Suprapubic skin (tissue), 4 donors: ENCODE data around the gene POP5. TPM values are rescaled to one million over a fixed set of nuclear protein-coding genes. Genes with fewer than 3 reads are reported as not detected.
"Not testable (repeated sequence)": the region's sequence is repeated elsewhere in the genome, so short reads cannot be mapped to it uniquely, and the experiment has no call there.

Experiments used
- DNase-seq, 2 donors: peaks; one replicate each; pipeline ENCODE4 v3.0.0-alpha.2; 2019; ENCODE audit warnings: low spot score in 2 of 2
- H3K27ac ChIP-seq: fragments of 200-600 bp; sonication (generic); one replicate; pipeline ENCODE4 v1.5.1; 2019
- H3K27me3 ChIP-seq: fragments of 200-600 bp; sonication (generic); one replicate; pipeline ENCODE4 v1.5.1; 2019
- H3K36me3 ChIP-seq: fragments of 200-600 bp; sonication (generic); one replicate; pipeline ENCODE4 v1.5.1; 2019
- H3K4me1 ChIP-seq: fragments of 200-600 bp; sonication (generic); one replicate; pipeline ENCODE4 v1.5.1; 2019
- H3K4me3 ChIP-seq: fragments of 200-600 bp; sonication (generic); one replicate; pipeline ENCODE4 v1.5.1; 2019; ENCODE audit warnings: mild to moderate bottlenecking
- H3K9me3 ChIP-seq: fragments of 200-600 bp; sonication (generic); one replicate; pipeline ENCODE4 v1.5.1; 2019
- CTCF ChIP-seq, 2 donors: fragments of 200-600 bp in 1 of 2; fragments of 450-650 bp in 1 of 2; sonication (generic) in 1 of 2; IDR thresholded peaks; one replicate each; pipeline ENCODE4 v1.5.1; 2016 to 2019; ENCODE audit warnings: antibody characterized with exemption in 2 of 2, mild to moderate bottlenecking in 1 of 2, moderate library complexity in 1 of 2
- EP300 ChIP-seq: sonication (generic); formaldehyde crosslinking; IDR thresholded peaks from one replicate; pipeline ENCODE4 v1.6.1; 2017; ENCODE audit warnings: antibody characterized with exemption
- POLR2A ChIP-seq, 2 donors: fragments of 450-650 bp; IDR thresholded peaks; one replicate each; pipeline ENCODE4 v1.6.1; 2017; ENCODE audit warnings: antibody characterized with exemption in 2 of 2, mild to moderate bottlenecking in 2 of 2, moderate library complexity in 2 of 2
- POLR2AphosphoS5 ChIP-seq, 3 donors: sonication (generic); formaldehyde crosslinking; IDR thresholded peaks; one replicate each; pipeline ENCODE4 v1.6.1; 2017; ENCODE audit warnings: antibody characterized with exemption in 3 of 3
- WGBS: methylation state at CpG from one replicate; pipeline ENCODE4 v1.1.5; 2018; 5-methylcytosine and 5-hydroxymethylcytosine counted together
- total RNA-seq, 4 donors: library from RNA; depleted of rRNA; stranded (reverse); fragments of >200 nt; gene quantifications; one replicate each; pipeline ENCODE4 v1.1.0, GENCODE V29; 2016

Gene POP5
- total RNA-seq, 4 donors from 2014 or later = 27.6 to 38.5 (median 32.4) TPM

- H3K36me3 ChIP-seq = no peaks in the 10 kb centered on the region
- H3K4me3 ChIP-seq = peak overlapping the region; percentile 88
- H3K4me1 ChIP-seq = peaks cover 65% of the 10 kb centered on the region
- no peaks in the 10 kb centered on the region for H3K9me3 ChIP-seq
- WGBS = 48% methylated on average over 4 of the region's 4 CpGs
- TF ChIP-seq POLR2A (IDR thresholded peaks at IDR 0.05) (no peak), CTCF (IDR thresholded peaks at IDR 0.05) (no peak), EP300 (no peak), POLR2AphosphoS5 (IDR thresholded peaks at IDR 0.05) (no peak)
- H3K27me3 ChIP-seq = no peaks in the 10 kb centered on the region
- peak overlapping the region; percentile 63 for H3K27ac ChIP-seq
- no peak for DNase-seq
Observed at GRCh38 chr12:120537856-120538220, 43.4 kb downstream of the POP5 start.

- TF ChIP-seq POLR2AphosphoS5 (IDR thresholded peaks at IDR 0.05) = no peak
- no peak for TF ChIP-seq CTCF (IDR thresholded peaks at IDR 0.05)
- TF ChIP-seq EP300 = no peak
- TF ChIP-seq POLR2A (IDR thresholded peaks at IDR 0.05) = no peak
- H3K9me3 ChIP-seq = no peaks in the 10 kb centered on the region
- peaks cover 61% of the 10 kb centered on the region for H3K4me1 ChIP-seq
- 51% methylated on average over 13 of the region's 13 CpGs for WGBS
- H3K36me3 ChIP-seq = no peaks in the 10 kb centered on the region
- H3K27me3 ChIP-seq = no peaks in the 10 kb centered on the region
- H3K27ac ChIP-seq = no peak overlapping the region
- H3K4me3 ChIP-seq = peak overlapping the region; percentile 88
- no peak for DNase-seq
Observed at GRCh38 chr12:120536064-120536791, 45.0 kb downstream of the POP5 start.

- TF ChIP-seq POLR2AphosphoS5 (IDR thresholded peaks at IDR 0.05) (peak in 2 of 3 donors; percentile 5 to 20), POLR2A (IDR thresholded peaks at IDR 0.05) (no peak)
- H3K27ac ChIP-seq = peak overlapping the region; percentile 95
- 3% methylated on average over 25 of the region's 52 CpGs for WGBS
- H3K4me3 ChIP-seq = peak overlapping the region; percentile 88
- H3K4me1 ChIP-seq = peaks cover 56% of the 10 kb centered on the region
- no peaks in the 10 kb centered on the region for H3K27me3 ChIP-seq
- no peaks in the 10 kb centered on the region for H3K36me3 ChIP-seq
- DNase-seq = peak in 1 of 2 donors; percentile 76
- H3K9me3 ChIP-seq = no peaks in the 10 kb centered on the region
Observed at GRCh38 chr12:120534703-120535655, 46.2 kb downstream of the POP5 start.

- H3K36me3 ChIP-seq = no peaks in the 10 kb centered on the region
- DNase-seq = peak; percentile 84
- 0% methylated on average over 14 of the region's 43 CpGs for WGBS
Observed at GRCh38 chr12:120534203-120534702, 46.9 kb downstream of the POP5 start, which contains the start of gene RNF10. TSS of gene RNF10 (plus strand) at chr12:120534356. CDS start at chr12:120534812, 456 bp downstream.

GRCh38 chr12:120532701-120533238 lies 48.4 kb downstream of the POP5 start:
- TF ChIP-seq POLR2A (IDR thresholded peaks at IDR 0.05) (no peak), EP300 (no peak), CTCF (IDR thresholded peaks at IDR 0.05) (no peak), POLR2AphosphoS5 (IDR thresholded peaks at IDR 0.05) (no peak)
- Histone ChIP-seq H3K36me3 (no peaks in the 10 kb centered on the region), H3K4me3 (no peak overlapping the region), H3K4me1 (peaks cover 49% of the 10 kb centered on the region), H3K27me3 (no peaks in the 10 kb centered on the region), H3K9me3 (no peaks in the 10 kb centered on the region), H3K27ac (no peak overlapping the region)
- 85% methylated on average over 4 of the region's 4 CpGs for WGBS
- DNase-seq = no peak

More at GRCh38 chr12:120534203-120534702, 46.9 kb downstream of the POP5 start, which contains the start of gene RNF10:
- H3K27ac ChIP-seq = peak within 1 kb of the TSS; percentile 95
- TF ChIP-seq EP300 = no peak
- TF ChIP-seq POLR2A (IDR thresholded peaks at IDR 0.05) = peak; percentile 71 to 96
- TF ChIP-seq POLR2AphosphoS5 (IDR thresholded peaks at IDR 0.05) = peak; percentile 84 to 93 (median 88)
- H3K4me1 ChIP-seq = peaks cover 56% of the 10 kb centered on the region
- H3K9me3 ChIP-seq = no peaks in the 10 kb centered on the region
- no peaks in the 10 kb centered on the region for H3K27me3 ChIP-seq
- H3K4me3 ChIP-seq = peak within 1 kb of the TSS; percentile 88

- Histone ChIP-seq H3K4me1 (peaks cover 26% of the 10 kb centered on the region), H3K27ac (peak overlapping the region; percentile 92), H3K4me3 (peak overlapping the region; percentile 85)
- DNase-seq, H3K36me3 ChIP-seq, H3K27me3 ChIP-seq, H3K9me3 ChIP-seq: not testable (repeated sequence)
Observed at GRCh38 chr12:120530418-120530761, 50.8 kb downstream of the POP5 start.
